ENCODE data around the gene LYST.

Gene LYST

DNA sequence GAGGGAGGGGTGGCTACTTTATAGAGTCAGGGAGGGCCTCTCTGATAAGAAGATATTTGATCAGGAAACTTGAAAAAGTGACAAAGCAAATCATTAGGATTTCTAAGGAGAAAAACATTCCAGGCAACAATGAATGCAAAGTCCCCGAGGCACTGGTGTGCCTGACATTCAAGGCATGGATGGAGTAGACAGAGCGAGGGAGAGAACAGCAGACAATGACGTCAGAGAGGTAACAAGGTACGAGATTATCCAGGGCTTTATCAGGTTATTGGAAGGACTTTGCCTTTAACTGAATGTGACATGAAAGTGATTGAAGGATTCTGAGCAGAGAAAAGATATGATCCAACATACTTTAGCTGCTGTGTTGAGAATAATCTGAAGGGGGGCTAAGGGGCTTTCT is 144.7 kb downstream of the LYST start:
- no peak for DNase-seq (ENCODE audit: low read depth, low spot score)

DNA sequence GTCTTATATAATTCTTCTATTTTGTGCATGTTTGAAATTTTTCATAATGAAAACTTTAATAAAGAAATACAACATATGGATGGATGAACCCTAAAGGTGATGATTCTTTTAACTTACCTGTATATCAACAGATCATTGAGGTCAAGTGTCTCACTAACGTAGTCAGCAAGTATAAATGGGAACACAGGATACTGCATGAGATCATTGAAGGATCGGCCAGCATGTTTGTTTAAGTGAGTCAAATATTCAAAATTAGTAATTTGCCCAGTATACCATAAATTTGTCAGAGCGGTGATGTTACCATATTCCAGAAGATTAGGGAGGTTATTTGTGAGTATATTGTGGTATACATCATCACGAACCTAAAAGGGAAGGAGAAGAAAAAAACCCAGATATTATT is 146.2 kb downstream of the LYST start:
- DNase-seq (ENCODE audit: low read depth, low spot score) = no peak

DNA sequence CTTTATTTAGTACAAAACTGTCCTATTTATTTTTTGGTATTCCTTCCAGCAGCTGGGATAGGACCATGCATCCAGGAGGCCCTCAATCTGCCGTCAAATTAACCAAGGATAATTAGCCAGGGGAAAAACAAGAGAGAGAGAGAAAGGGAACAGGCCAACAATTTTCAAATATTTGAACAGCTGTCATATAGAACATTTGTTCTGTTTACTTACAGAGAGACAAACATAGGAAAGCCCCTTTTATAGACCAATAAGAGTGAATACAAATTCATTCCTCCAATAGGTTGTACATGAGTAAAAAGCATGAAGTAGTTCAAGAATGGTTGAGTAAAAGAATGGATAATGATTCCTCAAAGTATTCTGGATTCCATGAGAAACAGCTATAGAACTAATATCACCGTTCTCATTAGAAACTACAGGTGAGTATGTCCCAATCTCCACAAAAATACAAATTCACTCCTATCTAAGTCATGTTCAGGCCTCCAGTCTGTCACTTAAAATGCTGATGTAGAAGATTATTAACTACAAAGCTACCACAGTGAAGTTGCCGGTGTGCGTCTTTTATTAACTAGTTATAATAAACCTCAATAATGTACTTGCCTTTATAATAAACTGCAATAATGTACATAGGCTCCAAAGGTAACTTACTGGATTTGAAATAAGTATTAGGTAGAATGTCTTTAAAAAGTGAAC is 152.4 kb downstream of the LYST start:
- no peak for DNase-seq (ENCODE audit: low read depth, low spot score)

DNA sequence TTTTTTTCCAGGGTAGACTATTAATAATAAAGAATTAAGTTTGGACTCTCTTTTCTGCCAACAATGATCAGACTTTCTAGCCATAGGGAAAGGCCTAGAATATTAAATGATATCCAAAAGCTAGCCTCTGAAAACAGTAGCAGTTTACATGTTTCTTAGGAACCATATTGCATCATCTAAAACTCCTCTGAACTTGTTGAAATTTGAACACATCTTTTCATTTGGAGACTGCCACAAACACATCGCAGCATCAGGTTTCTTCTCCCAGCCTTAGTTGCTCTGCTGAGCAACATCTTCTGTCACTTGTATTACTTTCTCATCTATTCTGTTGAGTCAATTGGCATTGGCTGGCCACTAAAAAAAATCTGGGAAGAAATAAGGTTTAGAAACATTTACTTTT is 153.9 kb downstream of the LYST start:
- no peak for DNase-seq (ENCODE audit: low read depth, low spot score)

DNA sequence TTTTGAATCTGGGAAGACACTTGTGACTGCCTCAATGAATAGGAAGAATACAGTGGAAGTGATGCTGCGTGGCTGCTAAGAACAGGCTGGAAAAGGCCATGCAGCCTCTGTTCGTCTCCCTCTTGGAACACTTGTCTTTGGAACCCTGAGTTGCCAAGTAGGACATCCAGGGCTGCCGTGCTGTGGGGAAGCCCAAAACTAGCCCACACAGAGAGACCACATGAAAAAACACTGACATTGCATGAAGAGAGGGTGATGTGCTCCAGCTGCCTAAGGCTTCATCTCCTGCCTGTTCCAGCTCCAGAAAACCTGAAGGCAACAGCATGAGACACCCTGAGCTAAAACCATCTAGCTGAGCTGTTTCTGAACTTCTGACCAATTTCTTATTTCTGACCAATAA is 156.0 kb downstream of the LYST start:
- no peak for DNase-seq (ENCODE audit: low read depth, low spot score)

DNA sequence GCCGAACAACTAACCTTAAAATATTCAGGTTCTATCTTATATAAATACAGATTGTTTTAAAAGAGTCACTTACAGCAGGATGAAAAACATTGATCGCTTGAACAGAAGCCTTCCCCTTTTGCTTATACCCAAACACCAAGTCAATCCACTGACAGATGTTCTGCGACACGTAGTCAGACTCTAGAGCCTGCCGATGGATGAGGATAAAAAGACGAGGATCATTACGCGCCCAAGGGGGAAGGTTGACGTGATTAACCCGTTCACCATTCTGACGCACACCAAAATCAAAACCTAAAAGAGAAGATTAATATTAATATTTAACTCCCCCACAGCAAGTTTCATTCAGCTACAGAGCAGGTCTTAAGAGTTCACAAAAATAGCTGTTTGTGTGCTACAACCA is 157.7 kb downstream of the LYST start:
- DNase-seq (ENCODE audit: low read depth, low spot score) = no peak

DNA sequence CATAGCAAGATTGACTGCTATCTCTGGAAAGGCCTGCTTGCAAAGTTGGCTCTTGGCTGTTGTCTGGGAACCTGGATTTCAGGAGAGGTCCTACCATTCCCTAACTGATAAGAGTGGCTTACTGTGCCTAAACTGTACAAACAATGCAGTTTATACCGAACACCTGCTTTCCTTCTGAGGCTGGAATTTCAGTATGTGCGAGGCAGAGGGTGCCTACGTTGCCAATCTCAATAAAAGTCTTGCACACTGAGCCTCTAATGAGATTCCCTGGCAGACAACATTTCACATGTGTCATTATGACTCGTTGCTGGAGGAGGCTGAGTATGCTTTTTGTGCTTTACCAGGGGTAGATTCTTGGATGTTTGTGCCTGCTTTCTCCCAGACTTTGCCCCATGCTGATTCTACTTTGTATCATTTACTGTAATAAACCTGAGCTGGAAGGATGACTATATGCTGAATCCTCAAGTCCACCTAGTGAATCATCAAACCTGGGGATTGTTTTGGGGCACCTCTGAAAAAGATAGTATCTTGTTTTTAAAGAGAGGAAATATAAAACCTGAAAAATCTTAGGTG is 158.2 kb downstream of the LYST start:
- DNase-seq (ENCODE audit: low read depth, low spot score) = no peak

DNA sequence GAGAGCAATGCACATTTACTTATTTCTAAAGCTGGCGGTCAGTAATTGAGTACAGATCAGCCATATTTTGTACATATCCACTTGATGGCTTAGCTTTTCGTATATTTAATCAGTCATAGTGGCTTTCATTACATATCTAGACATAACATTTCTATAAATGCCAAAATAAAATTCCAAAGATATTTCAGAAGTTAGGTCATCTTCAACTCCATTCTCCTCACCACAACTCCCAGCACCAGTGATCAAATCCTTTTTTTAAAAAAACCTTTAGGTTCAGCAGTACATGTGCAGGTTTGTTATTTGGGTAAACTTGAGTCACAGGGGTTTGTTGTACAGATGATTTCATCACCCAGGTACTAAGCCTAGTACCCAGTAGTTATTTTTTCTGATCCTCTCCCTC is 163.2 kb downstream of the LYST start:
- no peak for DNase-seq (ENCODE audit: low read depth, low spot score)

DNA sequence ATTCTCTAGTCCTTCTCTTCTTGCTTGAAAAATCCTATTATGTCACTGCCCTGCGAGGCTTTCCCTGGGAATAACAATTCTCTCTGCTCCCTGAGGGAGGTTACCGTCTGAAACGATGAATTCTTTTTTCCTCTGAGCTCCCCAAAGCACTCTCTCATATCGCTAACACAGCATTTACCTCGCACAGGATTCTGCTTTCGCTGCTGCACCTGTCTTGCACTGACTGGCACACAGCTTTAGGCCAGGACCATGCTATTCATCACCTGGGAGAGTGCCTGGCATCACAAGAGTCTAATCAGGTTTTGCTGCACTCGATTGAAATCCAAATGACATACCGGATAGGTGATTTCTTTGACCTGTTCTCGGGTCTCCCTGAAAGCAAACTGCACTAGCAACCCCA is 164.3 kb downstream of the LYST start:
- DNase-seq (ENCODE audit: low read depth, low spot score) = no peak

DNA sequence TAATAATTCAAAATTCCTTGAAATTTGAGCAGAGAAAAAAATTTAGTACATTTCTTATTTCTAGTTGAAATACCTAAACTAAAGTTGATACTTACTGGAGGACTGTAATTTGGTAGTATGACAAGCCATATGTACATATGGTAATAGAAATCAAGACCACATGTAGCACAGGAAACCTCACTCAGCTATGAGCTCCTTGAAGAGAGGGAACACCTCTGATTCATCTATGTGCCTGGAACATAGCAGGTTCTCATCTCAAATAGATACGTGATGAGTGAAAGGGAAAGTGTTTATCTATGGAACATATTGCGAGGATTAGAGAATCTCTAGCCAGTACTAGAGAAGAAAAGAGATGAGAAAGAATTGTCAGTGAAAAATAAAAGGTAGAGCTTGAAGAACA is 169.2 kb downstream of the LYST start:
- DNase-seq (ENCODE audit: low read depth, low spot score) = no peak

DNA sequence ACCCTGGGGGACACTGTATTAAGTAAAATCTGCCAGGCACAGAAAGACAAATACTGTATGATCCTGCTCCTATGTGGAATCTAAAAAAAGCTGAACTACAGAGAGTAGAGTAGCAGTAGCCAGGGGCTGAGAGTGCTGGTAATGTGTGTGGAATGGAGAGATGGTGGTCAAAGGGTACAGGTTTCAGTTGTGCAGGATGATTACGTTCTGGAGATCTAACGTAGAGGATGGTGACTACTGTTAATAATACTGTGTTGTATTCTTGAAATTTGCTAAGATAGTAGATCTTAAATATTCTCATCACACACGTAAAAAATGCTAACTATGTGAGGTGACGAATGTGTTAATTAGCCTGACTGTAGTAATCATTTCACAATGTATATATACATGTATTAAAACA is 177.3 kb downstream of the LYST start:
- no peak for DNase-seq (ENCODE audit: low read depth, low spot score)

DNA sequence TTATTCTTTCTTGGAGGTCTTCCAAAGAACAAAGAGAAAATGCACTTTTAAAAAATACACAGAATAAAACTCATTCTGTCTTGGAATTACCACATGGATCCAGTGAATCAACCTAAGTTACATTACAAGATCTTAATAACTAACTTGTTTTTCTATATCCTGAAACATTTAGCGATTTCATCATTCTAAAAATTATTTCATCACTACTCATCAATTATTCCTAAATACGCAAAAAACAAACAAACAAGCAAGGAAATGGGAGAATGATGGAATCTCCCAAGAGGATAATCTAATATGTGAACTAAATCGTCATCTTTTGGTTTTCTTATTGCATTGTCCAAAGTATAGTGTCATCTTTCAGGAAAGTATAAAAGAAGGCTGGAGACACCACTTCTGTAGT is 178.6 kb downstream of the LYST start:
- DNase-seq (ENCODE audit: low read depth, low spot score) = no peak

DNA sequence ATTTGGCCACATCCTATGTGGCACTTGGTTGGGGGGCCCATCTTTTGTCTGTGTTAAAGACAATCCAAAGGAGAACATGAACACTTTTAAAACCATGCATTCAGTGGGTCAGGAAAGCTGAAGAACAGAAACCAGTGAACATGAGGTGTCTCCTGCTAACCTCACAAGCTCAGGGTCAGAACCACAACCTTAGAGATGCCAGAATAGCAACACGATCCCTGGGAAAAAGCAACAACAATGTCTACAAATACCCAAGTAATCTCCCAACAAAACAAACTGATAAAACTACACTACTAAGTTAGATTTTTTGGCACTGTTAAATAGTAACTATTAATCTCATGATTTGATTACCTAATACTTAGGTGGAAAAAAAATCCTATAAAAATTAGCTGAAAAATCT is 183.1 kb downstream of the LYST start:
- DNase-seq (ENCODE audit: low read depth, low spot score) = no peak

DNA sequence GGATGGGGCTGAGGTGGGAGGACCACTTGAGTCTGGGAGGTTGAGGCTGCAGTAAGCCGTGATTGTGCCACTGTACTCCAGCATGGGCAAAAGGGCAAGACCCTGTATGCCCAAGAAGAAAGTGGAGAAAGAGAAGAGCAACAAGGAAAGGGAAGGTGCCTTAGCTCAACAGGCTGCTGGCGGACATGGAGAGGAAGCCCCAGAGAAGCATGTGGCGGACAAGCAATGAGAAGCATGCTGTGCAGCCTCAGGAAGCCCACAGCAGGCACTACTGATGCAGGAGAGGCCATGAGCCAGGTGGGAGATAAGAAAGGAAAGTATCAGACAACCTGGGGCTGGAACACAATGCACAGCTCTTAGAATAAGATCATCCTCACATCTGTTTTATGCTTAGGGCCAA is 184.5 kb downstream of the LYST start:
- no peak for DNase-seq (ENCODE audit: low read depth, low spot score)

DNA sequence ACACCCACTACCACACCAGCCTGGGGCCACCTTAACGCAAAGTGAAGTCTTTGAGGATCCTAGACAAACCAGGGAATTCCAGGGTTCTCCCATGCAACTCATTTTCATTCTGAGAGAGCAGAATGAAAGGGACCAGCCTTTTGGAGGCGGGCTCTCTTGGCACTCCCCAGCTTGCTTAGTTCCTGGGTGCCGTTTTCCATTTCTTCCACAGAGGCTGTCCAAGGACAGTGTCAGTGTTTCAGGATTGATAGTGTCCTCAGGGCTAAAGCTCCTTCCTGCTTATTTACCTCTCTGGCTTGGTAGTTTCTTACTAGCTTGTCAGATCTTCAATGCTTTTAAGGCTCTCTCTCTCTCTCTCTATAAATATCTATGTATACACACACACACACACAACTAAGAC is 187.1 kb downstream of the LYST start:
- DNase-seq (ENCODE audit: low read depth, low spot score) = no peak

DNA sequence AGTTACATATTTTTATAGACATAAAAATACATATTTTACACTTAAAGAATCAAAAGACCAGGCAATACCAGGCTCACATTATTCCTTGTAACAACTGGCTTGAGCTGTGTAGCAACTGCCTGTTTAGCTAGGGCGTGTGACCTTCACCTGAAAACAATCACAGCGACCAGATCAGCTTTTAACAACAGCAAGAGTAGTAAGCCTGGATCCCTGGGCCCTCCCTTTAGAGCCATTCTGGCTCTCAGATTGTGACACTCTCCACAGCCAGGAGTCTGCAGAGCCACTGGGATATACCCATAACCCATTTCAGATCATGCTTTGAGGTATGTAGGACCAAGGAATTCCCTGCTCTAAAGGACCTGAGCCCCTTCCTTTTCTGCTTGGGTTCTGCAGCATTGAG is 187.7 kb downstream of the LYST start:
- DNase-seq (ENCODE audit: low read depth, low spot score) = no peak

DNA sequence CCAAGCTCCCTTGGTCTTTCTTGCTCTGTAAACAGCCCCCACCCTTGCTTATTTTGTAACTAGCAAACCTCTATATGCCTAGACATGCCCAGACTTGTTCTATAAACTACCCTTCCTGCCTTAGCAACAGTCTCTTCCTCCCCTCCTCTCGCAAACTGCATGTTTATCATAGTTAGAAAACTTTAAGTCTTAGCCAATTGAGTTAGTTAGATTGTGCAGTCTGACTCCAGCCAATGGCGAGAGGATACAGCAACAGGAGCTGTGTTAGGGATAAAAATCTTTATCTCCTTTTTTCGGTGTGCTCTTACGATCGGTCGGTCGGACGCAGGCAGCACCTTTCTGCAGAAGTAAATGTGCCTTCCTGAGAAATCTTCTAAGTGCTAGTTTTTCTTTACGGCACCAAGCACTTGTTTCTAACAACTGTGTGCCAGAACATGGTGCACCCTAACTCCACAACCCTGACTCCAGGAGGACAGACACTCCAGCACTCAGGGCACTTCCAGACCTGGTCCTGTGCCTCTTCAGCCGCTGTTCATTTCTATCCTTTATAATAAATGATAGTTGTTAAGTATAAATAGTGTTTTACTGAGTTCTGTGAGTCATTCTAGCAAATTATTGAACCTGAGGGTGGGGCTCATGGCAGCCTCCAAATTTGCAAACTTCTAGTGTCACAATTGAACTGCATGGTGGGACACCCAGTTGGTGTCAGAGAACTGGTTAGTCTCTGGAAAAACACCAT is 191.4 kb downstream of the LYST start:
- no peak for DNase-seq (ENCODE audit: low read depth, low spot score)

DNA sequence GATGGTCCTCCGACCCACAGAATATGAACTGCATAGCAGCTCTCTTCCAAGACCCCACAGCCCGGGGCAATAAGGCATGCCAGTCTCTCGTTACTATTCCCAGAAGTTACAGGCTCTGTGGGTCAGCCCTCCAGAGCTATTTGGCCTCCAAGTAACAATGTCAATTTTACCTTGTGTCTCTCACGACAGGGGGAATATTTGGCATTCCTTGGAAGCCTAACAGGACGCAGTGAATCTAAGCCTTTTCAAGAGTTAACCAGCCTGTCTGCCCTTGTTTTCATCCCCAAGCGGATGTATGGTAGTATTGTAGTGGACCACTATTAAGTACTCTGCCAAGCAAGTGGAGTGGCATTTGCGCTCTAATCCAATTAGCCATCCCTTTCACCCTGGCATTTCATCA is 192.7 kb downstream of the LYST start:
- no peak for DNase-seq (ENCODE audit: low read depth, low spot score)

DNA sequence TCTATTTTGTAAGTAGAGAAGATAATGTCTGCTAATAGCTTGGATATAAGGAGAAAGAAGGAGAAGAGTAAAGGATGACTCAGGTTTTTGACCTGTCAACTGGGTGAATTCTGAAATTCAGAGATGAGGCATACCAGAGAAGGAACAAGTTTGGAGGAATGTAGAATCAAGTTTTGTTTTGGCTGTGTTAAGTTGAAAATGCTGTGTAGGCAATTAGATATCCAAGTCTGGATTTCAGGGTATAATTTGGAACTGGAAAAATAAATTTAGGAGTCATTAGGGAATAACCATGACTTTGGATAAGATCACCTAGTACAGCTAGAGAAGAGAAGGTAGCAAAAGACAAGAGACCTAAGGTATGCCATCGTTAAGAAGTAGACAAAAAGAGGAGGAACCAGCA is 194.7 kb downstream of the LYST start:
- DNase-seq (ENCODE audit: low read depth, low spot score) = no peak

DNA sequence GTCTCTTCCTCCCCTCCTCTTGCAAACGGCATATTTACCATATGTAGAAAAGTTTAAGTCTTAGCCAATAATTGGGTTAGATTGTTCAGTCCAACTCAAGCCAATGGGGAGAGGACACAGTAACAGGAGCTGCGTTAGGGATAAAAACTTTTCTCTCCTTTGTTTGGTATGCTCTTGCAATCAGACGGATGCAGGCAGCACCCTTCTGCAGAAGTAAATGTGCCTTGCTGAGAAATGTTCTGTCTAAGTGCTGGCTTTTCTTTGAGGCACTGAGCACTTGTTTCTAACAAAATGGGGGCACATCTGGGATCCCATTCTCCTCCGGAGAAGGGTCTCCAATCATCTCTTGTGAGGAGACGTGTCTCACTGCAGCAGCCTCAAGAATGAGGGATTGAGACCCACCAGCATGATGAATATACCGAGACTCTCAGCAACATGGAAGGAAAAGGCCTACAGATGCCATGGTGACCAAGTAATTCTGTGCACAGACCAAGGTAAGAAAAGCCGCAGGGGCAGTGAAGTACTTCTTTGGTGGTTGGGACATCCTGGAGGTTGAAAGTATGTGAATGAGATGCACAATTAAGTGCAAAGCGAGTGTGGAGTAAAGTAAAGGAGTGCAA is 196.4 kb downstream of the LYST start:
- DNase-seq (ENCODE audit: low read depth, low spot score) = no peak

DNA sequence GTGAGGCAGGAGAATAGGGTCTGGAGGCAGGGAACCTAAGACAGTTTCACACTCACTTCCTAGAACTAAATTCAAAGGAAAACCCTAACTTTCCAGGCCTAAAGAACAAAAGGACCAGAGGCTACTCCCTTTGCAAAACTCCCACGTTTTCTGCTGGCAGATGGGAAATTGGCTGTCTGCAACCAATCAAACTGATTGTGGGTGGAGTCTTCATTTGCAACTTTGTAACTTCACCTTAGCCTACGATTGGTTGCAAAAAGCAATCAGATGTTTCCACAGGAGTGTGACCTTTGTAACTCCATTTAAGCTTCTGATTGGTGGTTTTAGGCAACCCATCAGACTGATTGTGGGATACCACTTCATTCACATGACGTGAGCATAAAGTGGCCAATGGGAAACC is 197.4 kb downstream of the LYST start:
- no peak for DNase-seq (ENCODE audit: low read depth, low spot score)

DNA sequence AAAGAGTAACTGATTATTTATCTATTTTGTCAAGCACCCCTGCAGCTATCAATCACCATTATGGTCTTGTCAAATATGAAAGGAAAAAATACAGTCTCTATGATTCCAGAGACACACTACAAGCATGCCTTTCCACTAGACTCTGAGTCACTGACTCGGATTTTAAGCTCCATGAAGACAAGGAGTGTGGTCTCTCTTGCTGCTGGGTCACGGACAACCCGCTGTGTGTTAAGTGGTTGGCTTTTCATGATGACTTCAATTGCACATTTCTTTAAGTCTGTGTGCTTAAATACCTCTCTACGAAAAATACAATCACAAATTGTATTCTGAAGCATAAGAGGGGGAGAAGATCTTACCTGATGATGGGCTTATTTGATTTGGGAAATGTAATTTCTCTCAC is 203.1 kb downstream of the LYST start:
- DNase-seq (ENCODE audit: low read depth, low spot score) = no peak

DNA sequence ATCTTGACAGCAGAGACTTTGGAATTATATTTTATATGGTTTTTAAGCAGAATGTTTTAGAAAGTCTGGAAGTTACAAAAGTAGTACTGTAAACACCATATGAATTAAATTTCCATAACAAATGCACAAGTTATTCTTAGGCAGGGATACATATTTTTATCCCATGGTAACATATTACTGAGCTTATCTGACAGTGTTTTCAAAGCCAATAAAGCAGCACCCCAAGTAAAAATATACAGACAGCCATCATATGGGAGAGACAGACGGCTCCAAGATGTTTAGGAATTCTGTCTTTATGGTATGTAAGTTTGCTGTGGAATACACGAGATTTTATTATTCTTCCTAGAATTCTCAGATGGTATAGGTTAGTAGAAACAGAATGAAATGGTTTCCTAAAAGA is 205.1 kb downstream of the LYST start:
- no peak for DNase-seq (ENCODE audit: low read depth, low spot score)
